ENCODE results near the gene METTL1. TPM values are rescaled to one million over a fixed set of nuclear protein-coding genes. Genes with fewer than 3 reads are reported as not detected.

Gene METTL1
- total and polyA plus RNA-seq, 11 donors = 0.95 to 28.5 (median 7.9) TPM

GRCh38 chr12:57730336-57731067 lies 41.4 kb downstream of the METTL1 start:
- WGBS, 4 donors = 73 to 88% (median 80%) methylated on average over 13 of the region's 13 CpGs
- H3K4me3 ChIP-seq = no peak overlapping the region
- H3K9me3 ChIP-seq = no peaks in the 10 kb centered on the region
- DNase-seq = no peak
- peaks cover 0 to 30% (median 10%) of the 10 kb centered on the region in 12 donors for H3K4me1 ChIP-seq
- H3K27me3 ChIP-seq = peaks cover 0 to 41% (median 14%) of the 10 kb centered on the region in 9 donors
- H3K36me3 ChIP-seq = peaks cover 0 to 75% (median 0%) of the 10 kb centered on the region in 9 donors
- no peak for ATAC-seq
- H3K27ac ChIP-seq = no peak overlapping the region
- intact Hi-C loops (cut with DNase I) = loop anchor here in 3 of 10 donors (10.0 kb wide), 2 partner anchors 96 to 146 kb away; partner anchors contain the start of gene B4GALNT1 (in 1 of the 3)
- TF ChIP-seq CTCF (IDR thresholded peaks at IDR 0.05) (no peak), POLR2A (IDR thresholded peaks at IDR 0.05) (no peak)

- ATAC-seq (no peak), DNase-seq (no peak)
- peaks cover 0 to 29% (median 9%) of the 10 kb centered on the region in 12 donors for H3K4me1 ChIP-seq
- no peak for TF ChIP-seq CTCF (IDR thresholded peaks at IDR 0.05)
- TF ChIP-seq POLR2A (IDR thresholded peaks at IDR 0.05) = no peak
- 41 to 56% (median 46%) methylated on average over 5 of the region's 5 CpGs for WGBS, 4 donors
- H3K36me3 ChIP-seq = peaks cover 0 to 71% (median 0%) of the 10 kb centered on the region in 9 donors
- H3K9me3 ChIP-seq = no peaks in the 10 kb centered on the region
- H3K27ac ChIP-seq = no peak overlapping the region
- no peak overlapping the region for H3K4me3 ChIP-seq
- intact Hi-C loops (cut with DNase I) = no loop called here
- H3K27me3 ChIP-seq = peaks cover 0 to 30% (median 6%) of the 10 kb centered on the region in 9 donors
Observed at GRCh38 chr12:57729321-57729844, 42.5 kb downstream of the METTL1 start.

GRCh38 chr12:57727758-57728395 lies 44.0 kb downstream of the METTL1 start:
- Histone ChIP-seq H3K27ac (peak overlapping the region in 6 of 12 donors; percentile 42 to 74 (median 71)), H3K4me1 (peaks cover 0 to 29% (median 9%) of the 10 kb centered on the region in 12 donors), H3K4me3 (peak overlapping the region in 1 of 12 donors; percentile 70), H3K9me3 (no peaks in the 10 kb centered on the region), H3K36me3 (peaks cover 0 to 56% (median 0%) of the 10 kb centered on the region in 9 donors), H3K27me3 (peaks cover 0 to 20% (median 0%) of the 10 kb centered on the region in 9 donors)
- DNase-seq = peak in 2 of 5 donors; percentile 14 to 21
- no peak for TF ChIP-seq CTCF (IDR thresholded peaks at IDR 0.05)
- no peak for TF ChIP-seq POLR2A (IDR thresholded peaks at IDR 0.05)
- intact Hi-C loops (cut with DNase I) = no loop called here
- WGBS, 4 donors = 50 to 60% (median 52%) methylated on average over 21 of the region's 21 CpGs
- peak in 1 of 4 donors; percentile 1 for ATAC-seq

Data from heart left ventricle (tissue), 16 donors.